Neural cell (in vitro differentiated cells): ENCODE data around the gene SERPINB6. TPM values are rescaled to one million over a fixed set of nuclear protein-coding genes. Genes with fewer than 3 reads are reported as not detected.

Experiments used
- H2AFZ ChIP-seq: fragments of 200-600, 300-800 bp; sonication (generic), shearing (Covaris generic); 2 replicates; pipeline ENCODE4 v1.6.0; 2014; ENCODE audit warnings: low read depth, mild to moderate bottlenecking, antibody characterized with exemption, low read length, moderate library complexity
- H3F3A ChIP-seq: fragments of 200-600 bp; shearing (Covaris generic); 2 replicates; pipeline ENCODE4 v1.6.1; 2016; ENCODE audit warnings: mild to moderate bottlenecking, moderate library complexity, mixed read lengths, antibody characterized with exemption, low read length; ENCODE audit not compliant: insufficient read depth, poor library complexity, severe bottlenecking
- H3K27ac ChIP-seq: fragments of 200-600, 300-800 bp; sonication (generic), shearing (Covaris generic); 2 replicates; pipeline ENCODE4 v1.5.1; 2014; ENCODE audit warnings: mild to moderate bottlenecking, low read length, moderate library complexity
- H3K27me3 ChIP-seq: fragments of 300-800, 200-600 bp; sonication (generic), shearing (Covaris generic); 2 replicates; pipeline ENCODE4 v1.6.0; 2014; ENCODE audit warnings: mild to moderate bottlenecking, low read depth, low read length, moderate library complexity; ENCODE audit not compliant: insufficient read depth
- H3K36me3 ChIP-seq: fragments of 300-800, 200-600 bp; sonication (generic), shearing (Covaris generic); 2 replicates; pipeline ENCODE4 v1.5.1; 2014; ENCODE audit warnings: mild to moderate bottlenecking, antibody characterized with exemption, low read length, moderate library complexity; ENCODE audit not compliant: insufficient read depth
- H3K4me2 ChIP-seq: fragments of 300-800, 200-600 bp; sonication (generic), shearing (Covaris generic); 2 replicates; pipeline ENCODE4 v1.6.0; 2014; ENCODE audit warnings: mild to moderate bottlenecking, low read length
- H3K4me3 ChIP-seq: fragments of 300-800, 200-600 bp; sonication (generic), shearing (Covaris generic); 2 replicates; pipeline ENCODE4 v1.5.1; 2014; ENCODE audit warnings: mild to moderate bottlenecking, low read length, moderate library complexity
- H3K79me2 ChIP-seq: fragments of 200-600 bp; shearing (Covaris generic); replicated peaks from 2 replicates; pipeline ENCODE4 v1.6.0; 2014; ENCODE audit warnings: mild to moderate bottlenecking, low read length, moderate library complexity; ENCODE audit not compliant: insufficient read depth
- H3K9ac ChIP-seq: fragments of 300-800, 200-600 bp; sonication (generic), shearing (Covaris generic); 2 replicates; pipeline ENCODE4 v1.6.1; 2016; ENCODE audit warnings: mild to moderate bottlenecking, low read length, mixed read lengths
- H3K9me2 ChIP-seq: fragments of 200-600 bp; shearing (Covaris generic); 2 replicates; pipeline ENCODE4 v1.6.1; 2016; ENCODE audit warnings: mild to moderate bottlenecking, low read length, mixed read lengths; ENCODE audit not compliant: insufficient read depth
- H3K9me3 ChIP-seq: fragments of 200-600, 300-800 bp; sonication (generic), shearing (Covaris generic); 2 replicates; pipeline ENCODE4 v1.6.1; 2016; ENCODE audit warnings: mild to moderate bottlenecking, mixed run types, low read length, moderate library complexity, mixed read lengths
- H4K20me1 ChIP-seq: fragments of 200-600 bp; shearing (Covaris generic); 2 replicates; pipeline ENCODE4 v1.6.1; 2016; ENCODE audit warnings: mild to moderate bottlenecking, mixed run types; ENCODE audit not compliant: insufficient read depth
- EP300 ChIP-seq: fragments of 450-650 bp; conservative IDR thresholded peaks from 2 replicates; pipeline ENCODE4 v1.6.1; 2014; ENCODE audit warnings: antibody characterized with exemption, mild to moderate bottlenecking, moderate library complexity; ENCODE audit not compliant: poor library complexity, severe bottlenecking
- EZH2 ChIP-seq: fragments of 200-600, 300-800 bp; shearing (Covaris generic), sonication (generic); IDR thresholded peaks from 2 replicates; pipeline ENCODE4 v1.6.1; 2014; ENCODE audit warnings: antibody characterized with exemption, low read length, borderline replicate concordance, mild to moderate bottlenecking; ENCODE audit not compliant: insufficient read depth, poor library complexity, severe bottlenecking
- MXI1 ChIP-seq: fragments of 450-650 bp; conservative IDR thresholded peaks from 2 replicates; pipeline ENCODE4 v1.6.1; 2014; ENCODE audit warnings: antibody characterized with exemption, mild to moderate bottlenecking; ENCODE audit not compliant: poor library complexity, severe bottlenecking
- RAD21 ChIP-seq: fragments of 450-650 bp; conservative IDR thresholded peaks from 2 replicates; pipeline ENCODE4 v1.6.1; 2014; ENCODE audit warnings: antibody characterized with exemption, mild to moderate bottlenecking, moderate library complexity
- SMC3 ChIP-seq: fragments of 450-650 bp; conservative IDR thresholded peaks from 2 replicates; pipeline ENCODE4 v1.6.1; 2014; ENCODE audit warnings: antibody characterized with exemption, mild to moderate bottlenecking, moderate library complexity; ENCODE audit not compliant: poor library complexity
- TAF1 ChIP-seq: IDR thresholded peaks from 2 replicates; pipeline ENCODE4 v1.6.1; 2012; ENCODE audit warnings: low read depth
- polyA plus RNA-seq: library from polyadenylated mRNA; depleted of rRNA; stranded (reverse); fragments of >200 nt; gene quantifications from 2 replicates; pipeline ENCODE4 v1.2.3, GENCODE V29; 2014
- TF ChIP-seq, protein P1 (sequence below): IDR thresholded peaks from 2 replicates; pipeline ENCODE4 v1.6.1; 2012; ENCODE audit warnings: borderline replicate concordance

SERPINB6 gene
- polyA plus RNA-seq, 1 donor from 2014 or later, result 2.3 TPM

DNA sequence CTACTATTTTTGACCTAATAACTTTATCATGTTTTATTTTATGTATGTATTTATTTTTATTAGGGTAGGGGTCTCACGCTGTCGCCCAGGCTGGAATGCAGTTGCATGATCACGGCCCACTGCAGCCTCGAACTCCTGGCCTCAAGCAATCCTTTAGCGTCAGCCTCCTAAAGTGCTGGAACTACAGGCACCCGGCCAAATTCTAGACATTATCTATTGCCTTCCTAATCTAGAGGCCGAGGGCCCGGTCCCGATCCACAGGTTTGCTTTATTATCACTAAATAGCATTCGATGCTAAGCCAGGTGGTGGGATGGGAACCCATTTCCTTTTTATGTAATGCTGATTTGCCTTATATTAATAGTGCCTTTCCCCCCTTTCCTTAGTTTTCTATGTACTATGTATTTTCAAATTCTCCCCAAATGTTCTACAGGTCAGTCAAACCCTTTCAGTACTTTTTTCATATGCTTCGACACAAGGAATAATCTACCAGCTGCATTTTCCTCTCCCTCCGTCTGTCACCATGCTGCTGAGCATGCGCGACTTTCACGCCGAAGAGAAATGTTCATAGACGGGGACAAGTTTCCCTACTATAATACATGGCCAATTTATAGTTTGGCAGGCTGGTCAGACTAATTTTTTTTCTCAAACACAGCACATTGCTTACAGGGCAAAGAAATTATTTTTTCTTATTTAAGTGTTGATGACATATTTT, 6.4 kb downstream of the SERPINB6 start:
- Histone ChIP-seq H3K9ac (no peak overlapping the region), H3K79me2 (no peaks in the 10 kb centered on the region), H3K9me2 (no peaks in the 10 kb centered on the region), H3K36me3 (no peaks in the 10 kb centered on the region), H4K20me1 (no peaks in the 10 kb centered on the region), H3K27me3 (no peaks in the 10 kb centered on the region), H3F3A (no peaks in the 10 kb centered on the region), H3K27ac (no peak overlapping the region), H3K4me3 (no peak overlapping the region), H2AFZ (no peak overlapping the region), H3K4me2 (no peak overlapping the region), H3K9me3 (no peaks in the 10 kb centered on the region)
- TF ChIP-seq SMC3 (no peak), MXI1 (no peak), RAD21 (no peak)
- TF ChIP-seq, protein P1, sequence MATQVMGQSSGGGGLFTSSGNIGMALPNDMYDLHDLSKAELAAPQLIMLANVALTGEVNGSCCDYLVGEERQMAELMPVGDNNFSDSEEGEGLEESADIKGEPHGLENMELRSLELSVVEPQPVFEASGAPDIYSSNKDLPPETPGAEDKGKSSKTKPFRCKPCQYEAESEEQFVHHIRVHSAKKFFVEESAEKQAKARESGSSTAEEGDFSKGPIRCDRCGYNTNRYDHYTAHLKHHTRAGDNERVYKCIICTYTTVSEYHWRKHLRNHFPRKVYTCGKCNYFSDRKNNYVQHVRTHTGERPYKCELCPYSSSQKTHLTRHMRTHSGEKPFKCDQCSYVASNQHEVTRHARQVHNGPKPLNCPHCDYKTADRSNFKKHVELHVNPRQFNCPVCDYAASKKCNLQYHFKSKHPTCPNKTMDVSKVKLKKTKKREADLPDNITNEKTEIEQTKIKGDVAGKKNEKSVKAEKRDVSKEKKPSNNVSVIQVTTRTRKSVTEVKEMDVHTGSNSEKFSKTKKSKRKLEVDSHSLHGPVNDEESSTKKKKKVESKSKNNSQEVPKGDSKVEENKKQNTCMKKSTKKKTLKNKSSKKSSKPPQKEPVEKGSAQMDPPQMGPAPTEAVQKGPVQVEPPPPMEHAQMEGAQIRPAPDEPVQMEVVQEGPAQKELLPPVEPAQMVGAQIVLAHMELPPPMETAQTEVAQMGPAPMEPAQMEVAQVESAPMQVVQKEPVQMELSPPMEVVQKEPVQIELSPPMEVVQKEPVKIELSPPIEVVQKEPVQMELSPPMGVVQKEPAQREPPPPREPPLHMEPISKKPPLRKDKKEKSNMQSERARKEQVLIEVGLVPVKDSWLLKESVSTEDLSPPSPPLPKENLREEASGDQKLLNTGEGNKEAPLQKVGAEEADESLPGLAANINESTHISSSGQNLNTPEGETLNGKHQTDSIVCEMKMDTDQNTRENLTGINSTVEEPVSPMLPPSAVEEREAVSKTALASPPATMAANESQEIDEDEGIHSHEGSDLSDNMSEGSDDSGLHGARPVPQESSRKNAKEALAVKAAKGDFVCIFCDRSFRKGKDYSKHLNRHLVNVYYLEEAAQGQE, result no peak

DNA sequence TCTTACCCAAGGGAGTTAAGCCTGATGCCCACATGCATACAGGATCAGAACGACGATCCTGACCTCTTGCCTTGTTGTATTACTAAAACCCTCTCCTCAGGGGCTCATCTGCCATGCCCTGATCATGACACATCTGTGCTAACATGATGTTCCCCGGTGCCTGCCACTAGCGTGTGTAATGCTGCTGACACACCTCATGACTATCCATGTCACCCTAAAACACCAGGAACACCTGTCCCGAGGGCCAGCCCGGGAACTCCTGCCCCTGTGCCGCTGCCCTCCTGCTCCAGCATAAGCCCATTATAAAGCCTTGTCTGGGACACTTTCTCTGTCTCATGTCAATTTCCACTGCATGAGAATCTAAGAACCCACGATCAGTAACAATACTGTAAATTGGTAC, 7.6 kb downstream of the SERPINB6 start:
- Histone ChIP-seq H3K36me3 (no peaks in the 10 kb centered on the region), H4K20me1 (no peaks in the 10 kb centered on the region), H3K9ac (no peak overlapping the region), H3K9me2 (no peaks in the 10 kb centered on the region), H3K4me2 (no peak overlapping the region), H2AFZ (no peak overlapping the region), H3K79me2 (no peaks in the 10 kb centered on the region), H3K27ac (no peak overlapping the region), H3K4me3 (no peak overlapping the region), H3K9me3 (no peaks in the 10 kb centered on the region), H3F3A (no peaks in the 10 kb centered on the region), H3K27me3 (no peaks in the 10 kb centered on the region)
- TF ChIP-seq SMC3 (no peak), EZH2 (no peak), MXI1 (no peak), EP300 (no peak), RAD21 (no peak), TAF1 (no peak)
- TF ChIP-seq, protein P1, result no peak
